Stimulated activated naive CD8-positive, alpha-beta T cell treated with anti-CD3 and anti-CD28 coated beads, Interleukin-15, amount 100 ng/mL, for 72 hours (primary cell): ENCODE measurements around the gene PTPRR.
"Not testable (repeated sequence)": the region's sequence is repeated elsewhere in the genome, so short reads cannot be mapped to it uniquely, and the experiment has no call there.

Experiments
- ATAC-seq: fragments of 150-1000 bp; cut with Tn5 transposase; 2 replicates; pipeline ENCODE4 v1.10.0; 2021; ENCODE audit warnings: mild to moderate bottlenecking, moderate library complexity
- DNase-seq, 2 donors: peaks; one replicate each; pipeline ENCODE4 v3.0.0; 2021 to 2022
- H3K27ac Mint-ChIP-seq, 2 donors: one replicate each; pipeline ENCODE4 v1.8.0; 2022; ENCODE audit warnings: mild to moderate bottlenecking in 2 of 2, mixed read lengths in 2 of 2, moderate library complexity in 2 of 2
- H3K27me3 Mint-ChIP-seq: one replicate; pipeline ENCODE4 v1.8.0; 2022; ENCODE audit warnings: mixed read lengths
- H3K4me1 Mint-ChIP-seq: one replicate; pipeline ENCODE4 v1.8.0; 2022; ENCODE audit warnings: mild to moderate bottlenecking, mixed read lengths
- H3K4me3 Mint-ChIP-seq, 2 donors: one replicate each; pipeline ENCODE4 v1.8.0; 2022; ENCODE audit warnings: mild to moderate bottlenecking in 2 of 2, mixed read lengths in 2 of 2, moderate library complexity in 1 of 2
- H3K9me3 Mint-ChIP-seq, 2 donors: one replicate each; pipeline ENCODE4 v1.8.0; 2022; ENCODE audit warnings: mixed read lengths in 2 of 2

The PTPRR gene

GRCh38 chr12:70830221-70831061, 90.1 kb downstream of the PTPRR start:
- no peak for ATAC-seq
- Mint-ChIP-seq H3K27ac (no peak overlapping the region), H3K9me3 (peaks cover 0 to 8% of the 10 kb centered on the region in 2 donors), H3K4me3 (no peak overlapping the region), H3K4me1 (no peaks in the 10 kb centered on the region), H3K27me3 (peaks cover 11% of the 10 kb centered on the region)
- no peak for DNase-seq

- ATAC-seq (no peak), DNase-seq (no peak)
- peaks cover 0 to 8% of the 10 kb centered on the region in 2 donors for H3K9me3 Mint-ChIP-seq
- H3K27me3 Mint-ChIP-seq: peaks cover 11% of the 10 kb centered on the region
- no peaks in the 10 kb centered on the region for H3K4me1 Mint-ChIP-seq
- no peak overlapping the region for H3K27ac Mint-ChIP-seq
- no peak overlapping the region for H3K4me3 Mint-ChIP-seq
Observed at GRCh38 chr12:70829070-70829469, 91.5 kb downstream of the PTPRR start.

- ATAC-seq (no peak), DNase-seq (no peak)
- H3K4me1 Mint-ChIP-seq: no peaks in the 10 kb centered on the region
- H3K27me3 Mint-ChIP-seq: peaks cover 11% of the 10 kb centered on the region
- no peak overlapping the region for H3K27ac Mint-ChIP-seq
- no peak overlapping the region for H3K4me3 Mint-ChIP-seq
- H3K9me3 Mint-ChIP-seq: peaks cover 0 to 8% of the 10 kb centered on the region in 2 donors
Observed at GRCh38 chr12:70828351-70828750, 92.2 kb downstream of the PTPRR start.

- no peak overlapping the region for H3K4me3 Mint-ChIP-seq
Observed at GRCh38 chr12:70826156-70826555, 94.4 kb downstream of the PTPRR start.

GRCh38 chr12:70824511-70824910, 96.0 kb downstream of the PTPRR start:
- DNase-seq (no peak), ATAC-seq (no peak)
- H3K9me3 Mint-ChIP-seq: peaks cover 0 to 4% of the 10 kb centered on the region in 2 donors
- H3K4me1 Mint-ChIP-seq: no peaks in the 10 kb centered on the region
- no peak overlapping the region for H3K4me3 Mint-ChIP-seq
- H3K27me3 Mint-ChIP-seq: no peaks in the 10 kb centered on the region
- no peak overlapping the region for H3K27ac Mint-ChIP-seq

More at GRCh38 chr12:70826156-70826555, 94.4 kb downstream of the PTPRR start:
- Mint-ChIP-seq H3K4me1 (no peaks in the 10 kb centered on the region), H3K9me3 (no peaks in the 10 kb centered on the region), H3K27ac (no peak overlapping the region), H3K27me3 (no peaks in the 10 kb centered on the region)
- DNase-seq (no peak), ATAC-seq (no peak)

GRCh38 chr12:70823182-70823976, 97.2 kb downstream of the PTPRR start:
- no peak for DNase-seq
- Mint-ChIP-seq H3K4me1 (no peaks in the 10 kb centered on the region), H3K27me3 (no peaks in the 10 kb centered on the region), H3K27ac (peak overlapping the region in 1 of 2 donors; percentile 53), H3K9me3 (peaks cover 4 to 6% of the 10 kb centered on the region in 2 donors), H3K4me3 (no peak overlapping the region)
- ATAC-seq: no peak

GRCh38 chr12:70822412-70822811, 98.1 kb downstream of the PTPRR start:
- H3K27me3 Mint-ChIP-seq: no peaks in the 10 kb centered on the region
- DNase-seq: no peak
- H3K4me1 Mint-ChIP-seq: no peaks in the 10 kb centered on the region
- ATAC-seq: no peak
- H3K9me3 Mint-ChIP-seq: peaks cover 4 to 6% of the 10 kb centered on the region in 2 donors
- H3K4me3 Mint-ChIP-seq: no peak overlapping the region
- H3K27ac Mint-ChIP-seq: no peak overlapping the region

GRCh38 chr12:70815971-70816391, 104.6 kb downstream of the PTPRR start:
- no peak for DNase-seq
- H3K27me3 Mint-ChIP-seq: peaks cover 7% of the 10 kb centered on the region
- H3K4me1 Mint-ChIP-seq: no peaks in the 10 kb centered on the region
- no peak overlapping the region for H3K27ac Mint-ChIP-seq
- H3K9me3 Mint-ChIP-seq: peaks cover 13 to 17% of the 10 kb centered on the region in 2 donors
- no peak overlapping the region for H3K4me3 Mint-ChIP-seq
- ATAC-seq: no peak

- Mint-ChIP-seq H3K27ac (no peak overlapping the region), H3K4me3 (no peak overlapping the region), H3K27me3 (peaks cover 7% of the 10 kb centered on the region), H3K9me3 (peaks cover 13 to 14% of the 10 kb centered on the region in 2 donors), H3K4me1 (no peaks in the 10 kb centered on the region)
- no peak for ATAC-seq
- DNase-seq: no peak
Observed at GRCh38 chr12:70815056-70815455, 105.5 kb downstream of the PTPRR start.

GRCh38 chr12:70813559-70813958, 107.0 kb downstream of the PTPRR start:
- no peaks in the 10 kb centered on the region for H3K4me1 Mint-ChIP-seq
- DNase-seq (no peak), ATAC-seq (no peak)
- H3K27me3 Mint-ChIP-seq: peaks cover 7% of the 10 kb centered on the region
- no peak overlapping the region for H3K27ac Mint-ChIP-seq
- no peak overlapping the region for H3K4me3 Mint-ChIP-seq
- H3K9me3 Mint-ChIP-seq: peaks cover 7 to 16% of the 10 kb centered on the region in 2 donors

- no peak for ATAC-seq
Observed at GRCh38 chr12:70812136-70812535, 108.4 kb downstream of the PTPRR start.

GRCh38 chr12:70809887-70810286, 110.7 kb downstream of the PTPRR start:
- H3K4me3 Mint-ChIP-seq: no peak overlapping the region
- no peak for ATAC-seq
- no peak for DNase-seq
- no peak overlapping the region for H3K27ac Mint-ChIP-seq
- peaks cover 7% of the 10 kb centered on the region for H3K27me3 Mint-ChIP-seq
- H3K9me3 Mint-ChIP-seq: peaks cover 7 to 14% of the 10 kb centered on the region in 2 donors
- H3K4me1 Mint-ChIP-seq: no peaks in the 10 kb centered on the region

More at GRCh38 chr12:70812136-70812535, 108.4 kb downstream of the PTPRR start:
- H3K4me1 Mint-ChIP-seq: no peaks in the 10 kb centered on the region
- no peak overlapping the region for H3K4me3 Mint-ChIP-seq
- H3K9me3 Mint-ChIP-seq: peaks cover 7 to 19% of the 10 kb centered on the region in 2 donors
- no peak for DNase-seq
- peaks cover 7% of the 10 kb centered on the region for H3K27me3 Mint-ChIP-seq
- no peak overlapping the region for H3K27ac Mint-ChIP-seq

GRCh38 chr12:70807993-70808392, 112.5 kb downstream of the PTPRR start:
- H3K27ac Mint-ChIP-seq, ATAC-seq, H3K4me3 Mint-ChIP-seq, H3K4me1 Mint-ChIP-seq, H3K27me3 Mint-ChIP-seq, DNase-seq, H3K9me3 Mint-ChIP-seq: not testable (repeated sequence)

GRCh38 chr12:70806827-70807226, 113.7 kb downstream of the PTPRR start:
- Mint-ChIP-seq H3K4me3 (no peak overlapping the region), H3K27ac (no peak overlapping the region), H3K27me3 (no peaks in the 10 kb centered on the region), H3K4me1 (no peaks in the 10 kb centered on the region), H3K9me3 (peaks cover 0 to 6% of the 10 kb centered on the region in 2 donors)
- no peak for ATAC-seq
- DNase-seq: no peak

GRCh38 chr12:70806043-70806442, 114.5 kb downstream of the PTPRR start:
- peaks cover 0 to 6% of the 10 kb centered on the region in 2 donors for H3K9me3 Mint-ChIP-seq
- ATAC-seq (no peak), DNase-seq (no peak)
- no peak overlapping the region for H3K4me3 Mint-ChIP-seq
- no peaks in the 10 kb centered on the region for H3K27me3 Mint-ChIP-seq
- H3K27ac Mint-ChIP-seq: no peak overlapping the region
- no peaks in the 10 kb centered on the region for H3K4me1 Mint-ChIP-seq
